ENCODE measurements around the gene B4GALT1. TPM values are rescaled to one million over a fixed set of nuclear protein-coding genes. Genes with fewer than 3 reads are reported as not detected.
"Not testable (repeated sequence)": the region's sequence is repeated elsewhere in the genome, so short reads cannot be mapped to it uniquely, and the experiment has no call there.

B4GALT1 gene
- total and polyA plus RNA-seq, 10 donors: 18.1 to 111 (median 82.7) TPM

DNA sequence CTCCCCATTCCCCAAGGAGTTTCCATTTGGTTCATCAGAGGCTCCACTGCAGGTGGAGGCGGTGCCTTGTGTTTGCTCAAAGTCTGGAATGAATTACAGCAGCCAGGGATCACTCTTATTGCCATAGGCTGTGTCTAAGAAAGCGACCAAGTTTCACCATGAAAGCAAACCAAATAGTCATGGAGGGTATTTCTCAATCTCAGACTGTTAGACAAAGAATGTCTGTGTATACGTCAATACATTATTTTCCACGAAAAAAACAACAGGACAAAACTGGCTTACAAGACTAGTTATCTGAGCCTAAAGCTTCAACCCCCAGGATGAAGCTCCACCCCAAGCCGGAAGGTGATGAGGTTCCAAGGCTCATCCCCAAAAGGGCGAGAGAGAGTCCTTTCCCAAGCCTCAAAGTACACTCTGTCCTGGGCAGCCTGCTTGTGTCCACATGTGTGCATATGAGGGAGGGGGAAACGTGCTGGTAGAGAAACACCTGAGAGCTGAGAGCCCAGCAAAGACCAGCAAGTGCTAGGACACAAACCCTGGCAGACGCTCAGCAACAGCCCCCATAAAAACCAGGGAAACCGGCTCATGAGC, 4.3 kb downstream of the B4GALT1 start:
- H3K4me1 ChIP-seq: peaks cover 69 to 89% (median 86%) of the 10 kb centered on the region in 6 donors
- no peaks in the 10 kb centered on the region for H3K9me3 ChIP-seq
- H3K4me3 ChIP-seq: peak overlapping the region in 3 of 8 donors; percentile 78 to 84 (median 81)
- no peaks in the 10 kb centered on the region for H3K27me3 ChIP-seq (replicated peaks in 1 of 7)
- intact Hi-C loops (cut with DNase I; ENCODE audit: low total_unique reads): no loop called here
- no peaks in the 10 kb centered on the region for H3K36me3 ChIP-seq
- TF ChIP-seq POLR2AphosphoS5 (IDR thresholded peaks at IDR 0.05): peak in 1 of 3 donors; percentile 61
- no peak for TF ChIP-seq POLR2A (IDR thresholded peaks at IDR 0.05)
- WGBS, 5 donors: 59 to 78% (median 71%) methylated on average over 9 of the region's 9 CpGs
- DNase-seq: no peak
- H3K27ac ChIP-seq: peak overlapping the region; percentile 92 to 99 (median 98)

DNA sequence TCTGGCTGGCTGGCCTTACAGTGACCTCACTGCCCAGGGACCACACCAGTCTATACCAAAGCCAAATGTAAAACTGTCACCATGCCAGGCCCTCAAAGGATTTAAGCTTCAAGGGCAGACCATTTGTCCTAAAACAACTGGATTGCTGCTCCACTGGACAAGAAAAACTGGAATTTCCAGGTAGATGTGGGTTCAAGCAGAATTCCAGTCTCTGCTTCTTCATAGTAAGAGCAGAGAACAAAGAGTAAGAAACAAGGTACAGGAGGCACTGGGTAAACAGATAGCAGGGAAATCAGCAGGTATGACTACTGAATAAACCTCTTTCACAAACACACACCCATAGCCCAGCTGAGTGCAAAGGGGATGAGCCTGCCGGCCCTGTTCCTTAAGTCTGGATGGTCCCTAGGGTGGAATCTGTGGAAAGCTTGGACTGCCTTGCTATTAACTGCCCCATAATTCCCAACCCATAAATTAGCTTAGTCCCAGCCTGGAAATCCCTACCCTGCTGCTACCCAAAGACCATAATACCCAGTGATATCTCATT, 5.5 kb downstream of the B4GALT1 start:
- WGBS, 5 donors: 50 to 80% (median 76%) methylated on average over 1 of the region's 1 CpG
- H3K4me3 ChIP-seq: peak overlapping the region in 2 of 8 donors; percentile 9 to 81
- H3K9me3 ChIP-seq: no peaks in the 10 kb centered on the region
- no peak for DNase-seq
- H3K27me3 ChIP-seq (replicated peaks in 1 of 7): no peaks in the 10 kb centered on the region
- TF ChIP-seq, protein P1, sequence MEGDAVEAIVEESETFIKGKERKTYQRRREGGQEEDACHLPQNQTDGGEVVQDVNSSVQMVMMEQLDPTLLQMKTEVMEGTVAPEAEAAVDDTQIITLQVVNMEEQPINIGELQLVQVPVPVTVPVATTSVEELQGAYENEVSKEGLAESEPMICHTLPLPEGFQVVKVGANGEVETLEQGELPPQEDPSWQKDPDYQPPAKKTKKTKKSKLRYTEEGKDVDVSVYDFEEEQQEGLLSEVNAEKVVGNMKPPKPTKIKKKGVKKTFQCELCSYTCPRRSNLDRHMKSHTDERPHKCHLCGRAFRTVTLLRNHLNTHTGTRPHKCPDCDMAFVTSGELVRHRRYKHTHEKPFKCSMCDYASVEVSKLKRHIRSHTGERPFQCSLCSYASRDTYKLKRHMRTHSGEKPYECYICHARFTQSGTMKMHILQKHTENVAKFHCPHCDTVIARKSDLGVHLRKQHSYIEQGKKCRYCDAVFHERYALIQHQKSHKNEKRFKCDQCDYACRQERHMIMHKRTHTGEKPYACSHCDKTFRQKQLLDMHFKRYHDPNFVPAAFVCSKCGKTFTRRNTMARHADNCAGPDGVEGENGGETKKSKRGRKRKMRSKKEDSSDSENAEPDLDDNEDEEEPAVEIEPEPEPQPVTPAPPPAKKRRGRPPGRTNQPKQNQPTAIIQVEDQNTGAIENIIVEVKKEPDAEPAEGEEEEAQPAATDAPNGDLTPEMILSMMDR (IDR thresholded peaks at IDR 0.05 in 8 of 11, conservative IDR thresholded peaks at IDR 0.05 in 3 of 11): no peak
- no peak for TF ChIP-seq POLR2AphosphoS5 (IDR thresholded peaks at IDR 0.05)
- TF ChIP-seq POLR2A (IDR thresholded peaks at IDR 0.05): no peak
- peak overlapping the region; percentile 86 to 99 (median 98) for H3K27ac ChIP-seq
- intact Hi-C loops (cut with DNase I; ENCODE audit: low total_unique reads): no loop called here
- no peaks in the 10 kb centered on the region for H3K36me3 ChIP-seq
- H3K4me1 ChIP-seq: peaks cover 75 to 96% (median 93%) of the 10 kb centered on the region in 6 donors

DNA sequence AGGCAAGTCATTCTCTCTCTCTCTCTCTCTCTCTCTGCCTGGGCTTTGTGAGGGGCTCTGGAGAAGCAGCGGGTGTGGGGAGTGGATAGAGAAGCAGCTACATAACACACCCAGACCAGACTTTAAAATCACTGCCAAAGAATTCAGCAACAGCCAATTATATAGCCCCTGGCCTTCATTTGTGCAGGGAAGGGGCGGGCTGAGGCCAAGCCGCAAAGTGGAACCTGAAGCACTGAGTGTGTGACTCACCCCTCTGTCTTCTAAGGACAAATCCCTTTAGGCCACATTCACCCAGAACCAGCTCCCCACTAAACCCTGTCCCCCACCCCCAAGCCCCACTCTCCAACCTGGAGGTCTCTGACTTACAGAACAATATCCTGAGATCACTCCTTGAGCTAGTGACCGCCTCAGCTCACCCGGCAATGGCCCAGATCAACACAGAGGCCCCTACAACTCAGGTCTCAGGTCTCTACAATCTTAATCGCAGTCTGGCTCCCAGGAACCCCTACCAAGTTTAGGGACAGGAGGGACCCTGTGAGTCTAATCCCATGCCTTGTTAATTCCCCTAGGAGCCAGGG, 6.0 kb downstream of the B4GALT1 start:
- intact Hi-C loops (cut with DNase I; ENCODE audit: low total_unique reads): no loop called here
- TF ChIP-seq, protein P1 (IDR thresholded peaks at IDR 0.05 in 8 of 11, conservative IDR thresholded peaks at IDR 0.05 in 3 of 11): no peak
- peak in 1 of 3 donors; percentile 30 for TF ChIP-seq POLR2A (IDR thresholded peaks at IDR 0.05)
- peak in 2 of 3 donors; percentile 37 to 75 for TF ChIP-seq POLR2AphosphoS5 (IDR thresholded peaks at IDR 0.05)
- Histone ChIP-seq H3K27ac (peak overlapping the region; percentile 86 to 99 (median 98)), H3K4me1 (peaks cover 75 to 100% (median 98%) of the 10 kb centered on the region in 6 donors), H3K36me3 (no peaks in the 10 kb centered on the region), H3K27me3 (replicated peaks in 1 of 7) (no peaks in the 10 kb centered on the region), H3K4me3 (peak overlapping the region in 2 of 8 donors; percentile 9 to 81), H3K9me3 (no peaks in the 10 kb centered on the region)
- DNase-seq: peak; percentile 83
- WGBS, 5 donors: 44 to 68% (median 54%) methylated on average over 6 of the region's 6 CpGs

DNA sequence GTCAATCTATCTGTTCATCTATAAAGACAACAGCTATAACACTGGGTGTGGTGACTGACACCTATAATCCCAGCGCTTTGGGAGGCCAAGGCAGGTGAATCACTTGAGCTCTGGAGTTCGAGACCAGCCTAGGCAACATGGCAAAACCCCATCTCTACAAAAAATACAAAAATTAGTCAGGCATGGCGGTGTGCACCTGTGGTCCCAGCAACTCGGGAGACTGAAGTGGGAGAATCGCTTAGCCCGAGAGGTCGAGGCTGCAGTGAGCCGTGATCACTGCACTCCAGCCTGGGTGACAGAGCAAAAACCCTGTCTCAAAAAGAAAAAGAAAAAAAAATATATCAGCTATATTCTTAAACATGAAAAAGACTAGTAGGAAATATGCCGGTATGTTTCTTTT, 6.7 kb downstream of the B4GALT1 start:
- H3K9me3 ChIP-seq; DNase-seq; H3K27me3 ChIP-seq (replicated peaks in 1 of 7); H3K36me3 ChIP-seq; intact Hi-C loops (cut with DNase I; ENCODE audit: low total_unique reads): not testable (repeated sequence)
- peaks cover 77 to 100% (median 99%) of the 10 kb centered on the region in 6 donors for H3K4me1 ChIP-seq
- peak overlapping the region; percentile 86 to 99 (median 98) for H3K27ac ChIP-seq
- 63 to 75% (median 68%) methylated on average over 9 of the region's 9 CpGs for WGBS, 5 donors
- H3K4me3 ChIP-seq: peak overlapping the region in 1 of 8 donors; percentile 81

DNA sequence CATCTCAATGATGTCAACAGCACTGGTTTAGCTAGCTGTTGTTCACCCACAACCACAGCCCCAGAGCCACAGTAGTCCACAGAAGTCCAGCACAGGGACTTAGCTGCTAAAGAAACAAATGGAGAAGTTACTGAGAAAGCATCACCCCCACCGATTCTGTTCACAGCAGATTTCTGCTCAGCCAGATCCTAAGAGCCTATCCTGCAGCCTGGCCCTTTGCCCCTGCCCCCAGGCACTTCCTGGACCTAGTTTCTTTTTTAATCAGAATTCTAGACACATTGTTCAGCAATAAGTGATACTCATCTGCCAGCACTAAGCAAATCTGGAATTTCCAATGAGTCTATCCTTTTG, 7.4 kb downstream of the B4GALT1 start:
- intact Hi-C loops (cut with DNase I; ENCODE audit: low total_unique reads): no loop called here
- Histone ChIP-seq H3K9me3 (no peaks in the 10 kb centered on the region), H3K4me1 (peaks cover 81 to 100% (median 99%) of the 10 kb centered on the region in 6 donors), H3K4me3 (peak overlapping the region in 2 of 8 donors; percentile 4 to 81), H3K27me3 (replicated peaks in 1 of 7) (no peaks in the 10 kb centered on the region), H3K36me3 (no peaks in the 10 kb centered on the region), H3K27ac (peak overlapping the region; percentile 86 to 99 (median 98))
- TF ChIP-seq POLR2A (IDR thresholded peaks at IDR 0.05): peak in 1 of 3 donors; percentile 36
- TF ChIP-seq, protein P1 (IDR thresholded peaks at IDR 0.05 in 8 of 11, conservative IDR thresholded peaks at IDR 0.05 in 3 of 11): no peak
- peak in 1 of 3 donors; percentile 83 for TF ChIP-seq POLR2AphosphoS5 (IDR thresholded peaks at IDR 0.05)
- WGBS, 5 donors: 0% methylated on average over 1 of the region's 1 CpG
- peak; percentile 85 for DNase-seq

Measured in spleen (tissue), 11 donors.